SK-N-SH (cell line): Measurements from ENCODE around the gene SH3GL2.

Source experiments
- CTCF ChIP-seq: fragments of 200-600 bp; sonication (generic); IDR thresholded peaks from 2 replicates; pipeline ENCODE4 v1.6.1; 2017; ENCODE audit warnings: antibody characterized with exemption, mild to moderate bottlenecking, moderate library complexity
- FOXJ3 ChIP-seq: sonication (generic); formaldehyde crosslinking; IDR thresholded peaks from 2 replicates; pipeline ENCODE4 v1.5.1; 2020; ENCODE audit warnings: mild to moderate bottlenecking, missing genetic modification reagents
- GATA2 ChIP-seq: sonication (generic); formaldehyde crosslinking; IDR thresholded peaks from 2 replicates; pipeline ENCODE4 v1.5.0; 2020; ENCODE audit warnings: mild to moderate bottlenecking, missing genetic modification reagents
- YY1 ChIP-seq: IDR thresholded peaks from 2 replicates; pipeline ENCODE4 v1.4.0; 2012; ENCODE audit warnings: low read depth, mild to moderate bottlenecking

GRCh38 chr9:17688834-17689233 lies 110.0 kb downstream of the SH3GL2 start:
- TF ChIP-seq CTCF (no peak), GATA2 (CRISPR knock-in tag) (no peak), FOXJ3 (no peak), YY1 (no peak)
